Calu3 (cell line): ENCODE results near the gene NTM. TPM values are rescaled to one million over a fixed set of nuclear protein-coding genes. Genes with fewer than 3 reads are reported as not detected.

Experiments used
- BruUV-seq: library from RNA; stranded (reverse); fragments of 400-500 nt; replicated peaks from 2 replicates; lab custom pipeline; 2021; lab: Mats Ljungman, UMichigan
- CTCF ChIA-PET: fragments of 300-600 bp; sonication (Branson Sonifier 250); formaldehyde crosslinking; loops from one replicate; lab custom pipeline; 2022; ENCODE audit warnings: antibody characterized with exemption; lab: Charles Lee
- DNase-seq: peaks from one replicate; pipeline ENCODE4 v3.0.0; 2022
- H3K27ac Mint-ChIP-seq: one replicate; pipeline ENCODE4 v1.8.0; 2022; ENCODE audit warnings: mixed read lengths; ENCODE audit not compliant: unreplicated experiment
- H3K27me3 Mint-ChIP-seq: one replicate; pipeline ENCODE4 v1.8.0; 2022; ENCODE audit warnings: mixed read lengths; ENCODE audit not compliant: unreplicated experiment
- H3K36me3 Mint-ChIP-seq: one replicate; pipeline ENCODE4 v1.8.0; 2022; ENCODE audit warnings: mild to moderate bottlenecking, moderate library complexity, mixed read lengths; ENCODE audit not compliant: insufficient read depth, unreplicated experiment
- H3K4me1 Mint-ChIP-seq: one replicate; pipeline ENCODE4 v1.8.0; 2022; ENCODE audit warnings: mild to moderate bottlenecking, low read depth, mixed read lengths; ENCODE audit not compliant: unreplicated experiment
- H3K4me3 Mint-ChIP-seq: one replicate; pipeline ENCODE4 v1.8.0; 2022; ENCODE audit warnings: mild to moderate bottlenecking, low read depth, moderate library complexity, mixed read lengths; ENCODE audit not compliant: unreplicated experiment
- H3K9me3 Mint-ChIP-seq: one replicate; pipeline ENCODE4 v1.8.0; 2022; ENCODE audit warnings: low read depth, mixed read lengths; ENCODE audit not compliant: unreplicated experiment
- CTCF ChIP-seq: fragments of 200-600 bp; IDR thresholded peaks from one replicate; pipeline ENCODE4 v1.8.0; 2022; ENCODE audit warnings: antibody characterized with exemption; ENCODE audit not compliant: unreplicated experiment
- intact Hi-C: fragments of 100-400 bp; cut with micrococcal nuclease; formaldehyde crosslinking; loops from one replicate; pipeline ENCODE4 v1.10.0; 2022; ENCODE audit not compliant: unreplicated experiment
- total RNA-seq: library from RNA; stranded (reverse); gene quantifications from 2 replicates; pipeline ENCODE4 v1.2.3, GENCODE V29; 2022

NTM gene
- total RNA-seq, 1 experiment from 2014 or later, result not detected

DNA sequence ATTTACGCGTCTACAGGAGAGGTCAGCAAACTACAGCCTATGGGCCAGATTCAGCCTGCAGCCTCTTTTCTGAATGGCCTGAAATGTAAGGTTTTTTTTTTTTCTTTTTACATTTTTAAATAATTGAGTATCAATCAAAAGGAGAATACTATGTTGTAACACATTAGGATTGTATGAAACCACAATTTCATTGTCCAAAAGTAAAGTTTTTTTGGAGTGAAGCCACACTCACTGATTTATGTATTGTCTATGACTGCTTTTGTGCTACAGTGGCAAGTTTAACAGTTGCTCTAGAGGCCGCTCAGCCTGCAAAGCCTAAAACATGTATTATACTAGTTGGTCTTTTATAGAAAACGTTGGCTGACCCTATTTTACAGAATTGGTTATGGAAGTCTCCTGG, 923.2 kb downstream of the NTM start:
- BruUV-seq, result no TSS peak
- Mint-ChIP-seq H3K27ac (no peak overlapping the region), H3K36me3 (no peaks in the 10 kb centered on the region), H3K4me3 (no peak overlapping the region), H3K27me3 (no peaks in the 10 kb centered on the region), H3K4me1 (no peaks in the 10 kb centered on the region), H3K9me3 (peaks cover 28% of the 10 kb centered on the region)
- TF ChIP-seq CTCF, result no peak
- CTCF ChIA-PET, result no interaction called here
- DNase-seq, result no peak
- intact Hi-C loops, result no loop called here

- Mint-ChIP-seq H3K4me1 (no peaks in the 10 kb centered on the region), H3K27ac (no peak overlapping the region), H3K27me3 (no peaks in the 10 kb centered on the region), H3K9me3 (peaks cover 20% of the 10 kb centered on the region), H3K4me3 (no peak overlapping the region), H3K36me3 (no peaks in the 10 kb centered on the region)
- CTCF ChIA-PET, result no interaction called here
- intact Hi-C loops, result no loop called here
- DNase-seq, result no peak
- BruUV-seq, result no TSS peak
- no peak for TF ChIP-seq CTCF
These were observed 926.7 kb downstream of the NTM start for GRCh38 chr11:132296946-132297610.

- Mint-ChIP-seq H3K4me3 (no peak overlapping the region), H3K36me3 (no peaks in the 10 kb centered on the region), H3K27ac (no peak overlapping the region), H3K27me3 (no peaks in the 10 kb centered on the region), H3K4me1 (no peaks in the 10 kb centered on the region), H3K9me3 (peaks cover 13% of the 10 kb centered on the region)
- BruUV-seq, result no TSS peak
- DNase-seq, result no peak
- CTCF ChIA-PET, result no interaction called here
- no peak for TF ChIP-seq CTCF
- intact Hi-C loops, result no loop called here
These were observed 927.9 kb downstream of the NTM start for GRCh38 chr11:132298357-132298756.

GRCh38 chr11:132300283-132300682, 929.9 kb downstream of the NTM start:
- no peaks in the 10 kb centered on the region for H3K4me1 Mint-ChIP-seq
- intact Hi-C loops, result no loop called here
- BruUV-seq, result no TSS peak
- TF ChIP-seq CTCF, result no peak
- no peaks in the 10 kb centered on the region for H3K27me3 Mint-ChIP-seq
- peaks cover 14% of the 10 kb centered on the region for H3K9me3 Mint-ChIP-seq
- H3K4me3 Mint-ChIP-seq, result no peak overlapping the region
- no peak overlapping the region for H3K27ac Mint-ChIP-seq
- CTCF ChIA-PET, result no interaction called here
- no peak for DNase-seq
- H3K36me3 Mint-ChIP-seq, result no peaks in the 10 kb centered on the region
